ENCODE results near the gene NAA10. TPM values are rescaled to one million over a fixed set of nuclear protein-coding genes. Genes with fewer than 3 reads are reported as not detected.

The NAA10 gene
- total and polyA plus RNA-seq, 2 donors, result 24.7 to 139 TPM

DNA sequence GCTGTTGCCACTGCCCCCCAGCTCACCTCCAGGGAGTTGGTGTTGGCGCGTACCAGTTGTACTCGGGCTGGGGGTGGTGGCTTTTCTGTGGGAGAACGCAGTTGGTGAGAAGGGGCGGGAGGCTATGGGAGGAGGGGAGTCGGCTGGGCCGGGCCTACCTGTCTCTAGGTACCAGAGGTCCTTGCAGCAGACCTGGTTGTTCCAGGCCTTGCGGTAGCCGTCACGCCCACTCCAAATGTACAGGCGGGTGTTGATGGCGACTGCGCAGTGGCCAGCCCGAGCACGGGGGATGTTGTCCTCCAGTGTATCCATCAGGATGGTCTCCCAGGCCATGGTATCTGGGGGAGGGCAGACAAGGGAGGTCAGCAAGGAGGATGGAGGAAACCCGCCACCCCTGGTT is 25.2 kb upstream of the NAA10 start:
- DNase-seq (ENCODE audit: extremely low spot score), result no peak
- H3K4me1 ChIP-seq (ENCODE audit: insufficient read depth), result no peaks in the 10 kb centered on the region
- H3K4me3 ChIP-seq (ENCODE audit: low read depth, low read length), result no peak overlapping the region
- WGBS, result 95% methylated on average over 16 of the region's 16 CpGs
- no peaks in the 10 kb centered on the region for H3K36me3 ChIP-seq (ENCODE audit: insufficient read depth)
- no peak overlapping the region for H3K27ac ChIP-seq (ENCODE audit: low read depth)

DNA sequence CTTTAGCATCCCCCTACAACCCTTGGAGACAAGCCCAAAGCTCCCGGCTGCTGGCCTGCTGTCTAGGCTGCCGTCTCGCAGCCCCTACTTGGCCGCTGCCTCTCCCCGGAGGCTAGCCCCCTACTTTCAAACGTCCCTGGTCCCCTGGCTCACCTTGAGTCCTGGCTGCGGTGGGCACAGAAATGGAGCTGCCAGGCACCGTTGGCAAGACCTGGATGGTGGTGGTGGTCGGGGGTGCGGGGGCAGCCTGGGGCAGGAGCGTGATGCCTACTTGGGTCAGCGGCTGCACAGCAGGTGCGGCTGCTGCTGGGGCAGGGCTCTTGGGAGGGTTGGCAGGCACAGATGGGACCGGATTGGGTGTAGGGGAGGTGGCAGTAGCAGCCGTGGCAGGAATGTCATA is 24.8 kb upstream of the NAA10 start:
- H3K4me3 ChIP-seq (ENCODE audit: low read depth, low read length), result no peak overlapping the region
- no peak for DNase-seq (ENCODE audit: extremely low spot score)
- no peak overlapping the region for H3K27ac ChIP-seq (ENCODE audit: low read depth)
- H3K36me3 ChIP-seq (ENCODE audit: insufficient read depth), result no peaks in the 10 kb centered on the region
- 90% methylated on average over 15 of the region's 15 CpGs for WGBS
- no peaks in the 10 kb centered on the region for H3K4me1 ChIP-seq (ENCODE audit: insufficient read depth)

DNA sequence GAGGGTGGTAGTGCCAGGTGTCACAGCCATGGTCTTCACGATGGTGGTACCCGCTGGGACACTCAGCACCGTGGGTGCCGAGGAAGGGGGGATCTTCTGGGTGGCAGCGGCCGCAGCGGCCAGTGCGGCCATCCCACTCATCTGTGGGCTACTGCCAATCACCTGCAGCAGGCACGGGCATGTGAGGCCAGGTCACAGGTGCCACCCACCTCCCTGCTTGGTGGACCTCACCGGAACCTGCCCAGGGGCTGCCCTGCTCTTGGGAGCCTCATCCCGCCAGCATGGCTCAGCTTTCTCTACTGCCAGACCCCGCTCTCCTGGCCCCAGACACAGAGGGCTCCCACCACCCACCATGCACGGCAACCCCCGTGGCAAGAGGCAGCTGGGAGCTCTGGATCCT is 23.8 kb upstream of the NAA10 start:
- Histone ChIP-seq H3K4me1 (ENCODE audit: insufficient read depth) (no peaks in the 10 kb centered on the region), H3K4me3 (ENCODE audit: low read depth, low read length) (no peak overlapping the region), H3K36me3 (ENCODE audit: insufficient read depth) (no peaks in the 10 kb centered on the region), H3K27ac (ENCODE audit: low read depth) (no peak overlapping the region)
- no peak for DNase-seq (ENCODE audit: extremely low spot score)
- WGBS, result 92% methylated on average over 14 of the region's 14 CpGs

DNA sequence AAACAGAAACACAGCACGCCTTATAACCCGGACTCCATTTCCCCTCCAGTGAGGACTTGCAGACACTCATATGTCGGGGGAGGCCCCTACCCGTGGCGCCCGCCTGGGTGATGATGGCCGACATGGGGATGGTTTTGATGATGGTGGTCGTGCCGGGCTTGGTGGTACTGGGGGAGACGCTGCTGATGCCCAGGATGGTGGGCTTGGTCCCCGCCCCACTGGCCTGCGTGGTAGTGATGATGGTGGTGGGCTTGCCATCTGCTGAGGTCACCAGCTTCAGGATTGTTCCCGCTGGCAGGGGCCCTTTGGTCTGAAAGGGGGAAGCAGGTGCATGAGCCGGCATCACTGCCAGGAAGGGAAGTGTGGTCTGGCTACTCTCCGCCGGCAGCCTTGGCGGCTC is 22.4 kb upstream of the NAA10 start:
- no peaks in the 10 kb centered on the region for H3K4me1 ChIP-seq (ENCODE audit: insufficient read depth)
- H3K36me3 ChIP-seq (ENCODE audit: insufficient read depth), result no peaks in the 10 kb centered on the region
- DNase-seq (ENCODE audit: extremely low spot score), result no peak
- H3K27ac ChIP-seq (ENCODE audit: low read depth), result no peak overlapping the region
- WGBS, result 85% methylated on average over 17 of the region's 17 CpGs
- H3K4me3 ChIP-seq (ENCODE audit: low read depth, low read length), result no peak overlapping the region

DNA sequence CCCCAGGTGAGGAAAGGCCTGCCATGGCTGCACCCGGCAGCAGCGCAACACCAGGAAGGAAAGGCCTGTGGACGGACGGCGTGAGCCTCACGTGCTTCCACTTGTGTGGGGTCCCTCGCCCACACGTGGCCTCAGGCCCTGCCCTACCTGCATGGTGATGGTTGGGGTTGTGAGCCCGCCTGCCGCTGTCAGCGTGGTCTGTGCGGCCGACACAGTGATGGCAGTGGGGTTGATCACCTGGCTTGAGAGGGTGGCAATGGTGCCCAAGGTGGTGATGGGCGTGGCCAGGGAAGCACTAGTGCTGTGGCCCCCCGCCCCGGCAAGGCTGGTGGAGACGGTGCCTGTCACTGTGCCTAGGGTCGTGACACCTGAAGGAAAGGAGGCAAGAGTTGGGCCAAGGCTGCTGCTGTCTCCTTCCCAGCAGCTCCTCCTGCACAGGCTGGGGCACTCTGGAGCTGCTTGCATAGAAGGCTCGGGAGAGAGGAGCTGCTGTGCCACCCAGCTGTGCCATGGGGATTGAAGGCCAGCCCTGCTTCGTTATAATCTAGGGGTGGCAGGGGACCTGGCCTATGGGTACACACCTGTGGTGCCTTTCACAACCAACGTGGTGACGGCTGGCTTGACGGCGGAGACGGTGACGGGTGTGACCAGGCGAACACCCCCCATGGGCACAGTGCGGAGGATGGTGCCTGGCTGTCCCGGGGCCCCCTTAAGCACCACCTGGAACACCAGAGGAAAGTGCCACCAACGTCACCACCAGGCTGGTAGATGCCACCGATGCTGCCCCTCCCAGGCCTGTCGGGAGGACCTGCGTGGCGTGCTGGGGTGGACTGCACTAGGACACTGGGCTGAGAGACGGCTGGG is 21.4 kb upstream of the NAA10 start:
- Histone ChIP-seq H3K4me1 (ENCODE audit: insufficient read depth) (no peaks in the 10 kb centered on the region), H3K27ac (ENCODE audit: low read depth) (no peak overlapping the region), H3K4me3 (ENCODE audit: low read depth, low read length) (no peak overlapping the region), H3K36me3 (ENCODE audit: insufficient read depth) (no peaks in the 10 kb centered on the region)
- no peak for DNase-seq (ENCODE audit: extremely low spot score)
- WGBS, result 87% methylated on average over 35 of the region's 35 CpGs

DNA sequence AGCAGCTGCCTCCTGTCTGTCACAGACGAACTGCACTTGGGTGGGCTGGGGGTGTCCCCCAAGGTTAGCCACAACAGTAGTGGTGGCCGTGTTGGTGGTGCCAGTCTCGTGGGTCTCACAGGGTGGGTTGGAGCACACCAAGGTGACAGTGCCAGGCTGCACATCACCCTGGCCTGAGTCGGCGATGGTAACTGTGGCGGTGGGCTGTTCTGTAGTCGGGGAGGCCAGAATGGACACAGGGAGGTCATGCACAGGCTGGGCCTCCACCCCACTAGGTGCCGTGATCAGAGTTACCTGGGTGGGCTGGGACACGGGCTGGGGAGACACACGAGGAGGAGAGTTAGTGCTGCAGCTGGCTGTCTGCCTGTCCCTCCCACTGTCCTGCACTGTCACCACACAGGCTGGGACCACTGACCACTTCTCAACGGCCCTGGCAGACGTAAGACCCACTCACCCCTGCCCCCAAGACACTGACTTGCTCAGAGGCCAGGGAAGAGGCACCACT is 20.4 kb upstream of the NAA10 start:
- DNase-seq (ENCODE audit: extremely low spot score), result no peak
- no peak overlapping the region for H3K4me3 ChIP-seq (ENCODE audit: low read depth, low read length)
- WGBS, result 73% methylated on average over 12 of the region's 12 CpGs
- no peaks in the 10 kb centered on the region for H3K36me3 ChIP-seq (ENCODE audit: insufficient read depth)
- H3K4me1 ChIP-seq (ENCODE audit: insufficient read depth), result no peaks in the 10 kb centered on the region
- H3K27ac ChIP-seq (ENCODE audit: low read depth), result no peak overlapping the region

DNA sequence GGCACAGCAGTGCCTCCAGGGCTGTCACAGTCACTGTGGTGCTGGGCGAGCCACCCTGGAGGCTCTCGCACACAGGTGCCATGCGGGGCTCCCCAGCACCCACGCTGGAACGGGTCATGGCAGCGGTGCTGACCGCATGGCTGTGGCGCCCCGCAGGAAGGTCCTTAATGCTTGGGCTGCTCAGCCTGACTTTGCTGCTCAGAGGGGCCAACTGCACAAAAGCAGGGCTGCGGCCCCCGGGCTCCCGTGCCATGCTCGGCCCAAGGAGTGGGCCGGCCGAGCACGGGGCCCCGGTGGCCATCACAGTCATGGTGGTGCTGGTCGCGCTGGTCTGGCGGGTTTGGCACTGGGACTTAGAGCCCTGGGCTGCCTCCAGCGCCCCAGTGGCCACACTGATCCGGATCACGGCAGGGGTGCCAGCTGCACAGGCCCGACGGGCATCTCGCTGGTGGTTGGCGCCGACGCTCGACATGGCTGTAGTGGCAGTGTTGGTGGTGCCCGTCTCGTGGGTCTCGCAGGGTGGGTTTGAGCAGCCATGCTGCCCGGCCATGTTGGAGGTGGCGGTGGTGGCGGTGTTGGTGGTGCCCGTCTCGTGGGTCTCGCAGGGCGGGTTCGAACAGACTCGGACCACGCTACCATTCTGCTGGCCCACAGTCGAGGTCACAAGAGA is 19.9 kb upstream of the NAA10 start:
- no peak for DNase-seq (ENCODE audit: extremely low spot score)
- no peak overlapping the region for H3K4me3 ChIP-seq (ENCODE audit: low read depth, low read length)
- H3K27ac ChIP-seq (ENCODE audit: low read depth), result no peak overlapping the region
- WGBS, result 95% methylated on average over 44 of the region's 44 CpGs
- no peaks in the 10 kb centered on the region for H3K36me3 ChIP-seq (ENCODE audit: insufficient read depth)
- no peaks in the 10 kb centered on the region for H3K4me1 ChIP-seq (ENCODE audit: insufficient read depth)

DNA sequence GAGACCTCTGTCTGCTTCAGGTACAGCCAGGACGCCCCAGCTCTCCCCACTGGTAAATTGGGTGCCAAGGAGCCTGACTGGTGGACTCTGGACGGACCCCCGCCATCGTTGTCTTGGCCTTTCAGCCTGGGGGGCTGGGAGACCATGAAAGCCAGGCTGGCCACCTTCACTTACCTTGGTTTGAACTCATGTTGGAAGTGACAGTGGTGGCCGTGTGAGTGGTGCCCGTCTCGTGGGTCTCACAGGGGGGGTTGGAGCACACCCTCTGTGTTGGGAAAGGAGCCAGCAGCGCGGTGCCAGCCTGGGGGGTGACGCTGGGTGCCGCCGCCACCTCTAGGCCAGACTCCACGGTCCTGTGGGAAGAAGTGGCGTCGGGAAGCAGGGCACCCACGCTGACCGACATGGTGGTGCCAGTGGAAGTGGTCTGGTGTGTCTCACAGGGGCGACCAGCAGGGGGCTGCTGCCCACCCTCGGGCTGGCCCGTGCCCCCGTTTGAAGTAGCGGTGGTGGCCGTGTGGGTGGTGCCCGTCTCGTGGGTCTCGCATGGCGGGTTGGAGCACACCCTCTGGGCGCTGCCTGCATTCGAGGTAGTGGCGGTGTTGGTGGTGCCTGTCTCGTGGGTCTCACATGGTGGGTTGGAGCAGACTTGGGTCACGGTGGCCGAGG is 19.2 kb upstream of the NAA10 start:
- Histone ChIP-seq H3K27ac (ENCODE audit: low read depth) (no peak overlapping the region), H3K4me3 (ENCODE audit: low read depth, low read length) (no peak overlapping the region), H3K4me1 (ENCODE audit: insufficient read depth) (no peaks in the 10 kb centered on the region), H3K36me3 (ENCODE audit: insufficient read depth) (peaks cover 2% of the 10 kb centered on the region)
- no peak for DNase-seq (ENCODE audit: extremely low spot score)
- 75% methylated on average over 33 of the region's 33 CpGs for WGBS

DNA sequence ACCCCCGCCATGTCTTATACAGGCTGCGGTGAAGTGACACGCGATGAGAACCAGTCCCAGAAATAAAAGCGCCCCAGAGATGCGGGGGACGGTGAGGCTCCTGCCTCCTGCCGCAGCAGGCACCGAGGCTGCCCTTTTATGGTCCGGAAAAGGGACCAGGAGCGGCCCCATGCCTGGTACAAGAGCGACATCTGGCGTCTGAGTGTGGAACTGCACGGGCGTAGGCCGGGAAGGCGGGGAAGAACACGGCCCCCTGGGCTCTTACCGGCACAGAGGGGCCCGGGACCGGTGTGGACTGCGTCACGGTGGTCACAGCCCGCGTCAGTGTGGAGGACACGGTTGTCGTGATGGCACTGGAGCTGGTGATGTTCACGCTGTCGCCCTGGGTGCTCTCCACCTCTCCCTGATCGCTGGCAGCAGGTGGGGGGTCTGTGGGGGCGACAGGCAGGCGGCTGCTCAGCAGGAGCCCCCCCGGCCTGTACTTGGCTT is 18.5 kb upstream of the NAA10 start:
- 19% methylated on average over 33 of the region's 33 CpGs for WGBS

DNA sequence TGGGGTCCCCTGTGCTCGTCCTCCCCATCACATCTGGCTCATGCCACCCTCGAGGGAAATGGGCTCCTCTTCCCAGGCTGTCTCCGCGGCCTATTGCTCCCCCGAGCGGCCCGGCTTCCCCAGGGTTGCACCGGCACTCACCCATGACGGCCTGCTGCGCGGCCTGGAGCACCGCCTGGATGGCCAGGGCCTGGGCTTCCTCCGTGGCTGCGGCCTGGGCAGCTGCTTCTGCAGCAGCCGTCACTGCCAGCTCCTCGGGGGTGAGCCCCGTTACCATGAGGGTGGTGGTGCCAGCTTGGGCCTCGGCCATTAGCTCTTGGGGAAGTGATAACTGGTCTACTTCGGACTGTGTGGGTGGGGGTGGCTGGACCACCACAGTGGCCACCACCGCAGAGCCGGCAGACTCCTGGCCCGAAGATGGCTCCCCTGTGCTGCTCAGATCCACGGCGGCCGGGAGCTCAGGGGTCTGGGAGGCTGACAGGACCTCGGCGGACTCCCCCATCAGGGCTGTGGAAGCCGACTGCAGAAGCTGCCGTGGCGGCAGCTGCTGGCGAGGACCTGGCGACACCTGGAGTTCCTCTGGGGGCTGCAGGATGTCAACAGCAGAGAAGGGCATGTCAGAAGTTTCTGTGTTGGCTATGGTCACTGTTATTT is 17.7 kb upstream of the NAA10 start:
- peaks cover 2% of the 10 kb centered on the region for H3K36me3 ChIP-seq (ENCODE audit: insufficient read depth)

More for the DNA sequence above, 18.5 kb upstream of the NAA10 start:
- H3K27ac ChIP-seq (ENCODE audit: low read depth), result no peak overlapping the region
- no peaks in the 10 kb centered on the region for H3K4me1 ChIP-seq (ENCODE audit: insufficient read depth)
- H3K4me3 ChIP-seq (ENCODE audit: low read depth, low read length), result no peak overlapping the region
- peaks cover 2% of the 10 kb centered on the region for H3K36me3 ChIP-seq (ENCODE audit: insufficient read depth)
- no peak for DNase-seq (ENCODE audit: extremely low spot score)

DNA sequence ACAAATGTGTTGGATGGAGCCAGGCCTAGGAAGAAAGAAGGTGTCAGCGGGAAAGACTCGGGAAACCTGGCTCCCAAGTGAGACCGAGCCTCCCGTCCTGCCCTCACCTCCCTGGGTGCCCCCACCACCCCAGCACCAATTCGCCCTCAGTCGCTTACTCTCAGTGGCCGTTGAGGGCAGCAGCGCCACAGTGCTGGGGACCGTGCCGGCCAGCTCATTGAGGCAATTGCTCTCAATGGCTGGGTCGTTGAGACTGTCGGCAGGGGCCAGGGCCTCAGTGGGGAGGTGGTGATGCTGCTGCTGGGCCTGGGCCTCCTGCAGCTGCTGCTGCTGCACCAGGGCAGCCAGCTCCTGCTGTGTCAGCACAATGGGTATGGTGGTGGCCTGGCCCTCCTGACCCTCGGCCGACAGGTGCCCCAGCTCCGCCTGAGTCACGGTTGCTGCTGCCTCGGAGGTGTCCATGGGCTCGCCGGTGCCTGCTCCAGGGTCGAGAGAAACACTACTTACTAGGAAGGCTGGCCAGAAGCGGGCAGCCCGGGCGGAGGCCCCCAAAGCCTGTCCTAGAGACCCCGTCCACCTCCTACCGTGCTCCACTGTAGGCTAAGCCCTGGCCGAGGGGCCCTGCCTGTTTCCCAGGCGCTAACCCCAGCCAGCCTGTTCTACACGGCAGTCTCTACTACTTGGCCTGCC is 17.0 kb upstream of the NAA10 start:
- no peak overlapping the region for H3K4me3 ChIP-seq (ENCODE audit: low read depth, low read length)

More for the DNA sequence above, 17.7 kb upstream of the NAA10 start:
- 84% methylated on average over 32 of the region's 32 CpGs for WGBS
- no peaks in the 10 kb centered on the region for H3K4me1 ChIP-seq (ENCODE audit: insufficient read depth)
- no peak overlapping the region for H3K27ac ChIP-seq (ENCODE audit: low read depth)
- DNase-seq (ENCODE audit: extremely low spot score), result no peak
- H3K4me3 ChIP-seq (ENCODE audit: low read depth, low read length), result no peak overlapping the region

DNA sequence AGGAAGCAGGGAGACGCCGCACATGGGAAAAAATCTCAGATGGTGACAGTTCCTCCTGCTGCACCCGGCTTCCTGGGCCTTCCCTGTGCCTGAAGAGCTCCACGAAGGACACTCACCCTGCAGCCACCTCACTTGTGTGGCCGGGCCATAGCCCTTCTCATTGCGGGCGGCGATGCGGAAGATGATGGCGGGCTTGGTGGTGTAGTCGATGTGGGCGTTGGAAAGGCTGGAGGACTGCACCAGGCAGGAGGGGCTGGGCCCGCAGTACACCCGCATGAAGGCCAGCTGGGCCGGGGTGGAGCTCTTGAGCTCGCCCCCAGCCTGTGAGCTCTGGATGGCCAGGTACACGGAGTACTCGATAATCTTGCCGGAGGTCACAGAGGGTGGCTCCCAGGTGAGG is 15.3 kb upstream of the NAA10 start:
- Histone ChIP-seq H3K4me3 (ENCODE audit: low read depth, low read length) (no peak overlapping the region), H3K27ac (ENCODE audit: low read depth) (no peak overlapping the region), H3K36me3 (ENCODE audit: insufficient read depth) (peaks cover 2% of the 10 kb centered on the region), H3K4me1 (ENCODE audit: insufficient read depth) (no peaks in the 10 kb centered on the region)
- DNase-seq (ENCODE audit: extremely low spot score), result no peak
- 84% methylated on average over 19 of the region's 19 CpGs for WGBS

More for the DNA sequence above, 17.0 kb upstream of the NAA10 start:
- H3K27ac ChIP-seq (ENCODE audit: low read depth), result no peak overlapping the region
- H3K4me1 ChIP-seq (ENCODE audit: insufficient read depth), result no peaks in the 10 kb centered on the region
- DNase-seq (ENCODE audit: extremely low spot score), result no peak
- peaks cover 2% of the 10 kb centered on the region for H3K36me3 ChIP-seq (ENCODE audit: insufficient read depth)
- 90% methylated on average over 28 of the region's 28 CpGs for WGBS
